ENCODE results near the gene KRTAP25-1. TPM values are rescaled to one million over a fixed set of nuclear protein-coding genes. Genes with fewer than 3 reads are reported as not detected.

KRTAP25-1 gene
- total and polyA plus RNA-seq, 2 of the 4 experiments (the other 2 are of a cell fraction): not detected

DNA sequence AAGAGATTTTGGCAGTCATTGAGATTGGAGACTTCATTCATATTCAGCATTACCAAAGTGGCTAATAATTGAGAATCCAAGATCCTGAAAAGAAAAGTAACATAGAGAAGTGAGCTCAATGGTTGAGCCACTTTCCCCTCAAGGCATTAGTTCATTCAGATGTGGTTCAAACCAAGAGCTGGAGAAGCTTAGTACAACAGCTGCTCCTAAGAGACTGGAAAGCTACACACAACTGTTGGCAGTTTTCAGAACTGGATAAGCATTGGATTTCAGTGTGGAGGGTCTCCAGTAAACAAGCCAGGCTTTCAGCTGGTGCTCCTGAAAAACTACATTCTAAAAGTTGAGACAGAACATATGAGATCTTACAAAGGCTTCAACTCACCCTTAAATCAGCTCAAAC is 44.3 kb downstream of the KRTAP25-1 start:
- Histone ChIP-seq H2BK120ac (ENCODE audit: low read depth, low read length) (no peak overlapping the region), H3K4me1 (ENCODE audit: control insufficient read depth, insufficient read depth, low read length) (no peaks in the 10 kb centered on the region), H2AFZ (replicated peaks; ENCODE audit: low read length, poor library complexity) (no peak overlapping the region), H3K9me1 (ENCODE audit: insufficient read depth, low read length) (no peaks in the 10 kb centered on the region), H2AK9ac (replicated peaks; ENCODE audit: low read depth, low read length, poor library complexity) (no peak overlapping the region), H3K27ac (ENCODE audit: insufficient read depth, low read length) (no peak overlapping the region), H3K36me3 (ENCODE audit: control insufficient read depth, insufficient read depth, low read length) (no peaks in the 10 kb centered on the region), H3K79me1 (ENCODE audit: low read depth in 1 of 2, low read length in 2 of 2) (no peaks in the 10 kb centered on the region), H3K14ac (replicated peaks; ENCODE audit: low read depth, low read length) (no peak overlapping the region), H2BK5ac (ENCODE audit: low read depth, low read length, poor library complexity, severe bottlenecking) (no peak overlapping the region), H2BK20ac (ENCODE audit: low read depth, low read length) (no peak overlapping the region), H3K18ac (ENCODE audit: low read depth, low read length) (no peak overlapping the region), H2AK5ac (ENCODE audit: low read depth, low read length) (no peak overlapping the region), H3K56ac (ENCODE audit: extremely low read depth, insufficient read depth, low read length) (no peak overlapping the region), H3K9ac (ENCODE audit: low read depth, low read length) (no peak overlapping the region), H2BK15ac (ENCODE audit: low read depth, low read length) (no peak overlapping the region), H4K20me1 (ENCODE audit: insufficient read depth, low read length) (no peaks in the 10 kb centered on the region), H3K23ac (ENCODE audit: low read depth, low read length) (no peak overlapping the region), H3K27me3 (ENCODE audit: control insufficient read depth, insufficient read depth, low read length) (no peaks in the 10 kb centered on the region), H4K8ac (ENCODE audit: low read depth in 2 of 2, low read length in 2 of 2) (no peak overlapping the region), H4K91ac (ENCODE audit: insufficient read depth, low read depth, low read length) (no peak overlapping the region), H3K9me3 (ENCODE audit: control insufficient read depth, insufficient read depth, low read length) (peaks cover 4% of the 10 kb centered on the region), H4K5ac (ENCODE audit: low read depth, low read length) (no peak overlapping the region), H3K4ac (ENCODE audit: low read depth, low read length) (no peak overlapping the region), H3K4me2 (ENCODE audit: low read depth, low read length) (no peak overlapping the region), H3K4me3 (ENCODE audit: insufficient read depth, low read depth, low read length) (no peak overlapping the region)
- CTCF ChIA-PET: interaction anchor here (1.2 kb wide), 1 partner anchor 12 kb away, joined by 3 read pairs; no protein-coding TSS in a partner anchor
- dilution Hi-C loops (cut with HindIII; ENCODE audit: low sequenced_read_pairs, unreplicated experiment): no loop called here
- ATAC-seq (ENCODE audit: low read depth) (no peak), DNase-seq (no peak)
- intact Hi-C loops (cut with micrococcal nuclease): no loop called here
- BruUV-seq (replicated peaks): no TSS peak
- POLR2A ChIA-PET (ENCODE audit: unreplicated experiment): interaction anchor here (0.5 kb wide), 1 partner anchor 207 kb away, joined by 5 read pairs; no protein-coding TSS in a partner anchor
- TF ChIP-seq POLR2A (IDR thresholded peaks at IDR 0.05; ENCODE audit: low read depth, low read length) (no peak), MAFK (IDR thresholded peaks at IDR 0.05; ENCODE audit: low read depth, low read length) (no peak), MXI1 (IDR thresholded peaks at IDR 0.05; ENCODE audit: borderline replicate concordance, low read depth, low read length) (no peak), SMC3 (IDR thresholded peaks at IDR 0.05; ENCODE audit: low read depth, low read length) (no peak), FOS (IDR thresholded peaks at IDR 0.05; ENCODE audit: low read depth, low read length) (no peak), NFE2L2 (IDR thresholded peaks at IDR 0.05; ENCODE audit: low read depth, low read length) (no peak), CTCF (conservative IDR thresholded peaks at IDR 0.05; ENCODE audit: low read depth, low read length) (no peak), RCOR1 (IDR thresholded peaks at IDR 0.05; ENCODE audit: insufficient replicate concordance, low read length) (no peak), CEBPB (IDR thresholded peaks at IDR 0.05; ENCODE audit: low read depth, low read length) (no peak), BHLHE40 (IDR thresholded peaks at IDR 0.05; ENCODE audit: low read depth, low read length) (no peak), RFX5 (IDR thresholded peaks at IDR 0.05; ENCODE audit: low read depth, low read length) (no peak), CHD1 (IDR thresholded peaks at IDR 0.05; ENCODE audit: low read depth, low read length) (no peak), MAZ (IDR thresholded peaks at IDR 0.05; ENCODE audit: borderline replicate concordance, low read depth, low read length) (no peak)
- TF ChIP-seq, protein P1, sequence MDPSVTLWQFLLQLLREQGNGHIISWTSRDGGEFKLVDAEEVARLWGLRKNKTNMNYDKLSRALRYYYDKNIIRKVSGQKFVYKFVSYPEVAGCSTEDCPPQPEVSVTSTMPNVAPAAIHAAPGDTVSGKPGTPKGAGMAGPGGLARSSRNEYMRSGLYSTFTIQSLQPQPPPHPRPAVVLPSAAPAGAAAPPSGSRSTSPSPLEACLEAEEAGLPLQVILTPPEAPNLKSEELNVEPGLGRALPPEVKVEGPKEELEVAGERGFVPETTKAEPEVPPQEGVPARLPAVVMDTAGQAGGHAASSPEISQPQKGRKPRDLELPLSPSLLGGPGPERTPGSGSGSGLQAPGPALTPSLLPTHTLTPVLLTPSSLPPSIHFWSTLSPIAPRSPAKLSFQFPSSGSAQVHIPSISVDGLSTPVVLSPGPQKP (IDR thresholded peaks at IDR 0.05; ENCODE audit: borderline replicate concordance, low read depth, low read length): no peak
- in situ Hi-C loops (cut with MboI; ENCODE audit: low sequenced_read_pairs): no loop called here

All from IMR-90 (cell line).